ENCODE data around the gene CAMK1D.

GRCh38 chr10:12357525-12358151 is 8.3 kb downstream of the CAMK1D start:
- TF ChIP-seq MAX (IDR thresholded peaks at IDR 0.05; ENCODE audit: low read depth, low read length) (no peak), CREB1 (IDR thresholded peaks at IDR 0.05; ENCODE audit: low read depth) (no peak), CTCF (IDR thresholded peaks at IDR 0.05 in 2 of 3, conservative IDR thresholded peaks at IDR 0.05 in 1 of 3; ENCODE audit: control insufficient read depth in 2 of 3, extremely low read depth in 1 of 3, insufficient read depth in 1 of 3, low read depth in 3 of 3, low read length in 3 of 3) (no peak), JUND (IDR thresholded peaks at IDR 0.05; ENCODE audit: low read depth, low read length) (no peak), NR2C2 (IDR thresholded peaks at IDR 0.05; ENCODE audit: borderline replicate concordance, control insufficient read depth, insufficient read length, low read depth) (no peak), CREM (IDR thresholded peaks at IDR 0.05; ENCODE audit: low read depth) (no peak), ZBTB11 (CRISPR knock-in tag; IDR thresholded peaks at IDR 0.05) (no peak), NFYB (IDR thresholded peaks at IDR 0.05; ENCODE audit: insufficient read depth, low read depth, low read length) (no peak), MXI1 (IDR thresholded peaks at IDR 0.05; ENCODE audit: low read depth, low read length) (no peak), POLR2A (IDR thresholded peaks at IDR 0.05; ENCODE audit: low read depth, low read length) (no peak), YY1 (IDR thresholded peaks at IDR 0.05; ENCODE audit: low read depth, low read length) (no peak)
- TF ChIP-seq, protein P1, sequence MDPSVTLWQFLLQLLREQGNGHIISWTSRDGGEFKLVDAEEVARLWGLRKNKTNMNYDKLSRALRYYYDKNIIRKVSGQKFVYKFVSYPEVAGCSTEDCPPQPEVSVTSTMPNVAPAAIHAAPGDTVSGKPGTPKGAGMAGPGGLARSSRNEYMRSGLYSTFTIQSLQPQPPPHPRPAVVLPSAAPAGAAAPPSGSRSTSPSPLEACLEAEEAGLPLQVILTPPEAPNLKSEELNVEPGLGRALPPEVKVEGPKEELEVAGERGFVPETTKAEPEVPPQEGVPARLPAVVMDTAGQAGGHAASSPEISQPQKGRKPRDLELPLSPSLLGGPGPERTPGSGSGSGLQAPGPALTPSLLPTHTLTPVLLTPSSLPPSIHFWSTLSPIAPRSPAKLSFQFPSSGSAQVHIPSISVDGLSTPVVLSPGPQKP (IDR thresholded peaks at IDR 0.05; ENCODE audit: low read depth, low read length), result no peak

All from GM12878 (cell line).